Measurements from ENCODE around the gene YKT6. TPM values are rescaled to one million over a fixed set of nuclear protein-coding genes. Genes with fewer than 3 reads are reported as not detected.

YKT6 gene
- total RNA-seq, 2 donors from 2014 or later: 43.9 to 44.9 TPM

DNA sequence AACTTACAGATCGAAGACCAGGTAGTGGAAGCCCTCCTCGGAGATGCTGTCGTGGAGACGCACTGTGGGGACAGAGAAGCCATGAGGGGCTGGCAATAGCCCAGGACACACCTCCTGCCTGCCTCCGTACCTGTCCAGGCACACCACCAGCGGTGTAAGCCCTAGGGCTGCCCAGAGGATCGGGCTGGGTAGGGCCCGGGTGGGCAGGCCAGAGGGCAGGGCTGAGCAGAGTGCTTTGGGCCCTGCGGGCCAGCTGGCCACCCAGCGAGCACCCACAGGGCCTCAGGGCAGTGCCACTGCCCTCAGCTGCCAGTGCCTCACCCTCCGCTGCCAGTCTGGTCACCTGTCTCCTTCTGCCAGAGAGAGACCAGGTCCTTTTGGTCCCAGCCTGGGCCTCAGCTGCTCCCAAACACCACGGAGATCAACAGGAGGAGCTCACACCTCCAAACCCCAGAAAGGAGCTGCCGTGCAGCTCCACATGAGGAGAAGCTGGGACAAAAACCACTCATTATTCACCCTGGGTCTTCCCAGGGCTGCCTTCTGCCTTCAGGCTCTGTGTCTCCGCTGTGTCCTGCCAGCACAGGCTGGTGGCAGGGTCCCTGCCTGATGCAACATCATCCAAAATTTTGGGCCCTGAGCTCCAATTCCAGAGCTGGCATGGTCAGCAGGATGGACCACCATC is 58.2 kb downstream of the YKT6 start:
- H3K36me3 ChIP-seq: no peaks in the 10 kb centered on the region
- H3K27me3 ChIP-seq: no peaks in the 10 kb centered on the region
- H3K27ac ChIP-seq: peak overlapping the region; percentile 89 to 97
- peaks cover 0 to 88% of the 10 kb centered on the region in 2 donors for H3K4me1 ChIP-seq
- H3K9me3 ChIP-seq: no peaks in the 10 kb centered on the region
- DNase-seq (ENCODE audit: low spot score): no peak
- H3K4me3 ChIP-seq: no peak overlapping the region
- TF ChIP-seq, protein P1, sequence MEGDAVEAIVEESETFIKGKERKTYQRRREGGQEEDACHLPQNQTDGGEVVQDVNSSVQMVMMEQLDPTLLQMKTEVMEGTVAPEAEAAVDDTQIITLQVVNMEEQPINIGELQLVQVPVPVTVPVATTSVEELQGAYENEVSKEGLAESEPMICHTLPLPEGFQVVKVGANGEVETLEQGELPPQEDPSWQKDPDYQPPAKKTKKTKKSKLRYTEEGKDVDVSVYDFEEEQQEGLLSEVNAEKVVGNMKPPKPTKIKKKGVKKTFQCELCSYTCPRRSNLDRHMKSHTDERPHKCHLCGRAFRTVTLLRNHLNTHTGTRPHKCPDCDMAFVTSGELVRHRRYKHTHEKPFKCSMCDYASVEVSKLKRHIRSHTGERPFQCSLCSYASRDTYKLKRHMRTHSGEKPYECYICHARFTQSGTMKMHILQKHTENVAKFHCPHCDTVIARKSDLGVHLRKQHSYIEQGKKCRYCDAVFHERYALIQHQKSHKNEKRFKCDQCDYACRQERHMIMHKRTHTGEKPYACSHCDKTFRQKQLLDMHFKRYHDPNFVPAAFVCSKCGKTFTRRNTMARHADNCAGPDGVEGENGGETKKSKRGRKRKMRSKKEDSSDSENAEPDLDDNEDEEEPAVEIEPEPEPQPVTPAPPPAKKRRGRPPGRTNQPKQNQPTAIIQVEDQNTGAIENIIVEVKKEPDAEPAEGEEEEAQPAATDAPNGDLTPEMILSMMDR (IDR thresholded peaks at IDR 0.05): no peak

DNA sequence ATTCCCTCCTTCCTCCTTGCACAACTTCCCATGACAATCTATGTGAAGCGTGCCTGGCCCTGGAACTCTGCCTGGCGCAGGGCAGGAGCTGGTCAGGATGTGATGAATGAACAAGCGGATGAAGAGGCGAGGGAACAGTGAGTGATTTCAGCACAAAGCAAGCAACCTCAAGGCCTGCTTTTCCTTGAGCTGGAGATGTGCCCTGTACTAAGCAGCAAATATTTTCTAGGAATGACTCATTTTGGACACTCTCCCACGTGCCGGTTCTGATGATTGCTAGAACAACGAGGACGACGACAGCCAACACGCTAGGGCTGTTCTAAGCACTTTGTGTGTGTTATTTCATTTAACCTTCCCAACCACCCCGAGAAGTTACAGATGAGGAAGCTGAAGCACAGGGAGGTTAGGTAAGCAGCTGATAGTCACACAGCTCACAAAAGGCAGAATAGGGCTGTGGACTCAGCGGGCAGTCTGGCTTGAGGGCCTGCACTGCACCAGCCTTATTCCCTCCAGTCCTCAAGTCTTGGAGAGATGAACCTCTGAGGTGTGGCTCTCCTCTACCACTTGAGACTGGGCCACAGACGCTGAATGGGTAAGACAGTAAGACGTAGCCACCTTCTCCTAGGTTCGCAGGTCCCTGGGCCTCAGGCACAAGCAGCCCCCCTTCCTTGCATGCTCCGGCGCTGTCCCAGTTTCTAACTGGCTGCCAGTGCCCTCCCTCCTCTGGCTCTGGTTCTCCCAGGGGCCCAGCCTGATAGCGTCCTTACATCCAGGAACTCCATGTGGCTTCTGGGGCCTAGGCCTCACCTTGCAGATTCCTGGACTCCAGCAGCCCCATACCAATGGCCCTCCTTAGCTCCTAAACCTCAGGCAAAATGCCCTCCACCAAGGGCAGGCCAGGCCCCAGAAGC is 59.0 kb downstream of the YKT6 start:
- TF ChIP-seq, protein P1 (IDR thresholded peaks at IDR 0.05): no peak
- Histone ChIP-seq H3K9me3 (no peaks in the 10 kb centered on the region), H3K36me3 (no peaks in the 10 kb centered on the region), H3K4me3 (no peak overlapping the region), H3K4me1 (peaks cover 0 to 94% of the 10 kb centered on the region in 2 donors), H3K27ac (peak overlapping the region; percentile 89 to 97), H3K27me3 (no peaks in the 10 kb centered on the region)
- DNase-seq (ENCODE audit: low spot score): peak; percentile 82

DNA sequence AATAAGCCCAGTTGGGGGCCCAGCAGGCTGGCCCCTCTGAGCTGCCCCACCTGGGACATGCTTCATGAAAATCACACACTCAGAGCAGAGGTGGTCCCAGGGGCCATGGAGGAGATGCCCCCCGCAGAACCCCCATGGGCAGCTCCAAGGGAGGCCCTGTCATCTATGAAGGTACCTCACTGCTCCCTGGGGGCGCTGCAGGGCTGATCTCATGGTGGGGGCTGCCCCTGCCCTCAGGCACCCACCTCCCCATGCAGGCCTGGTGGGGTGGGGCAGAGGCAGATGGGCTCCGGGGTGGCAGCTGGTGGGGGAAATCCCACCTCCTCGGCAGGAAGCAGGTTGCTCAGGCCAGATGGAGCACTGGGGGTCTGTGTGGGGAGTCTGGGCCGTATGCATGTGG is 60.5 kb downstream of the YKT6 start:
- DNase-seq (ENCODE audit: low spot score): no peak
- Histone ChIP-seq H3K27ac (peak overlapping the region; percentile 89 to 97), H3K9me3 (no peaks in the 10 kb centered on the region), H3K4me3 (no peak overlapping the region), H3K4me1 (peaks cover 0 to 83% of the 10 kb centered on the region in 2 donors), H3K36me3 (no peaks in the 10 kb centered on the region), H3K27me3 (no peaks in the 10 kb centered on the region)
- TF ChIP-seq, protein P1 (IDR thresholded peaks at IDR 0.05): no peak

DNA sequence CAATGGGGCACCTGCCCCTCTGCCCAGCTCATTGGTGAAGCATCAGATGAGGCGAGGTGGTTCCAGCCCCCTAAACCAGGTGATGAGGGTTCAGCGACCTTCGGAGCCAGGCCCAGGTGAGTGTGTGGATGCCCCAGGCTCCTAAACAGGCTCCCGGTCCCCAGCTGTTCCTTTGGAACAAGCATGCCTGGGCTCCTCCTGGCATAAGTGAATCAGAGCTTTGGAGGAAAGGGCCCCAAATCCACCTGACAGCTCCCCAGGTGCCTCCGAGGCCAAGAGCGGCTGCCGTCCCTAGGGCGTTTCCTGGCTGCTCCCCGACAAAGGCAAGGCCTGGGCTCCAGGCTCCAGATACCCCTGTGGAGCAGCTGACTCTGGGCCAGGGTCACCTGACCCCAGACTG is 61.3 kb downstream of the YKT6 start:
- H3K4me1 ChIP-seq: peaks cover 0 to 76% of the 10 kb centered on the region in 2 donors
- H3K36me3 ChIP-seq: no peaks in the 10 kb centered on the region
- DNase-seq (ENCODE audit: low spot score): no peak
- no peaks in the 10 kb centered on the region for H3K27me3 ChIP-seq
- peak overlapping the region; percentile 81 to 89 for H3K27ac ChIP-seq
- H3K9me3 ChIP-seq: no peaks in the 10 kb centered on the region
- TF ChIP-seq, protein P1 (IDR thresholded peaks at IDR 0.05): no peak
- no peak overlapping the region for H3K4me3 ChIP-seq

DNA sequence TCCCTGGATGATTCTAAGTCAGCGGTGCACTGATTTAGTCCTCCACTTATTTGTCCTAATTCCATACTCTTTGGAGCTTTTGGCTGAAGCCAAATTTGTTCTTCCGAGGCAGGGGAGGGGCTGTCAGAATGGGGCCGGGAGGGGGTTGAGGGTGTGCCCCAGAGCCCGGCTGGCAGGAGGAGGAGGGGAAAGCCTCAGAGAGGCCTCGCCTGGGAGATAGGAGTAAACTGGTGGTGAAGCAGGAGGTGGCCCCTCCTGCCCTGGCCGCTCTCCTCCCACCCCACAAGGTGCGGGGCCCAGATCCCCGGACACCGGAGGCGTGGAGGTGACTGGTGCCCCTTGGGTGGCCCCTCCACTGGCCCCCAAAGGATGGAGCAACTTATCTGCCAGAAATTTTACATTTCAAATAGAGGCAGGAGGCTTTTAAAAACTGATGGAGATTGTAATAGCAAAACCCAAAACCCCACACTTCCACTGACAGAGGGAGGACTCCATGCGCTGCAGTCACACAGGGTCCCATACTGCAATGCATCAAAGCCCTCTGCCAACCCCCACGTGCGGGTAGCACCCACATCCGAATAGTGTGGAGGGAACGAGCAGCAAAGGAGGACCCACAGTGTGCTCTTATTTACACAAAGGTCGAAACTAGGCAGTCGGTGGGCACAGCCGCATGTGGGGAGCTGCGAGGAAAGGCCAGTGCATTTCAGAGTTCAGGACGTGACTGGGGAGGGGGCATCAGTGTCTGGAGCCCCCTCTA is 62.7 kb downstream of the YKT6 start:
- TF ChIP-seq, protein P1 (IDR thresholded peaks at IDR 0.05): no peak
- no peak overlapping the region for H3K4me3 ChIP-seq
- DNase-seq (ENCODE audit: low spot score): no peak
- peak overlapping the region; percentile 81 to 89 for H3K27ac ChIP-seq
- H3K9me3 ChIP-seq: no peaks in the 10 kb centered on the region
- H3K4me1 ChIP-seq: peaks cover 0 to 68% of the 10 kb centered on the region in 2 donors
- H3K27me3 ChIP-seq: no peaks in the 10 kb centered on the region
- no peaks in the 10 kb centered on the region for H3K36me3 ChIP-seq

Other genes with a start within 250 kb of the YKT6 start
- not detected for gene SPDYE1, start 203.1 kb upstream of the YKT6 start, total RNA-seq
- 10 to 100 TPM; 31.4 to 66.2 TPM for gene DBNL, start 156.3 kb upstream of the YKT6 start, total RNA-seq
- 1,000 to 10,000 TPM in 1 of 2 donors, 100 to 1,000 TPM in 1; 680 to 2,809 TPM for gene PGAM2, start 135.4 kb upstream of the YKT6 start, total RNA-seq
- 10 to 100 TPM; 18.5 to 31.3 TPM for gene POLM, start 118.4 kb upstream of the YKT6 start, total RNA-seq
- gene AEBP1, start 96.6 kb upstream of the YKT6 start, total RNA-seq: 100 to 1,000 TPM in 1 of 2 donors, 10 to 100 TPM in 1; 84.4 to 193 TPM
- 10 to 100 TPM; 71.4 to 76.5 TPM for gene POLD2, start 77.4 kb upstream of the YKT6 start, total RNA-seq
- over 10,000 TPM; 17,339 to 49,235 TPM for gene MYL7, start 59.6 kb upstream of the YKT6 start, total RNA-seq
- gene GCK, start 11.5 kb upstream of the YKT6 start, total RNA-seq: 10 to 100 TPM; 11.1 to 21.0 TPM
- gene CAMK2B, start 124.6 kb downstream of the YKT6 start, total RNA-seq: 10 to 100 TPM; 79.9 to 84.7 TPM